Endothelial cell of umbilical vein (primary cell): ENCODE measurements around the gene ANGPTL1. TPM values are rescaled to one million over a fixed set of nuclear protein-coding genes. Genes with fewer than 3 reads are reported as not detected.

Source experiments
- BruUV-seq: library from RNA; stranded (reverse); fragments of 400-500 nt; replicated peaks from 2 replicates; lab custom pipeline; 2021; lab: Mats Ljungman, UMichigan
- CTCF ChIA-PET: fragments of 300-600, 350-600 bp; sonication (Branson Sonifier 250); formaldehyde crosslinking; loops from one replicate; lab custom pipeline; 2021; ENCODE audit warnings: antibody characterized with exemption, inconsistent platforms; lab: Charles Lee
- POLR2A ChIA-PET: fragments of 300-600, 350-600 bp; sonication (Branson Sonifier 250); formaldehyde crosslinking; loops from one replicate; lab custom pipeline; 2021; ENCODE audit warnings: antibody characterized with exemption, inconsistent platforms; lab: Charles Lee
- DNase-seq: peaks from one replicate; pipeline ENCODE4 v3.0.0-alpha.2; 2011; ENCODE audit warnings: low read depth, low spot score
- FAIRE-seq: peaks from 2 replicates; lab custom pipeline; 2011; peaks lifted over from hg19 to GRCh38; lab: Jason Lieb, UNC
- H2AFZ ChIP-seq: 2 replicates; pipeline ENCODE4 v1.6.0; 2012; ENCODE audit warnings: low read depth, low read length, control low read depth, inconsistent platforms
- H3K27ac ChIP-seq: 2 replicates; pipeline ENCODE4 v1.5.1; 2011; ENCODE audit warnings: low read depth, mild to moderate bottlenecking, control low read depth, low read length, moderate library complexity; ENCODE audit not compliant: insufficient read depth
- H3K27me3 ChIP-seq, 2 experiments: 2 replicates each; pipeline versions ENCODE4 v1.6.0 to v1.6.1; 2011; ENCODE audit warnings: low read length in 2 of 2, mixed read lengths in 1 of 2; ENCODE audit not compliant: control insufficient read depth in 2 of 2, insufficient read depth in 2 of 2
- H3K36me3 ChIP-seq, 2 experiments: 2 replicates in 1 of 2; 3 replicates in 1 of 2; pipeline ENCODE4 v1.5.1; 2011; ENCODE audit warnings: low read length in 2 of 2, mild to moderate bottlenecking in 1 of 2, moderate library complexity in 1 of 2; ENCODE audit not compliant: control insufficient read depth in 2 of 2, insufficient read depth in 2 of 2; ENCODE audit errors: extremely low read depth in 1 of 2
- H3K4me1 ChIP-seq: 3 replicates; pipeline ENCODE4 v1.5.1; 2011; ENCODE audit warnings: mild to moderate bottlenecking, low read length; ENCODE audit not compliant: control insufficient read depth, insufficient read depth; ENCODE audit errors: extremely low read depth
- H3K4me2 ChIP-seq: 2 replicates; pipeline ENCODE4 v1.6.1; 2011; ENCODE audit warnings: low read length, control low read depth, mixed read lengths; ENCODE audit not compliant: insufficient read depth
- H3K4me3 ChIP-seq, 3 experiments: fragments of 200-600 bp in 1 of 3; sonication (generic), shearing (Covaris generic) in 1 of 3; replicated peaks in 1 of 3; 2 replicates each; pipeline ENCODE4 v1.5.1; 2011 to 2016; ENCODE audit warnings: control low read depth in 3 of 3, low read length in 3 of 3, mild to moderate bottlenecking in 2 of 3, inconsistent platforms in 1 of 3, low read depth in 1 of 3, moderate library complexity in 1 of 3; ENCODE audit not compliant: insufficient read depth in 1 of 3
- H3K79me2 ChIP-seq: 2 replicates; pipeline ENCODE4 v1.6.0; 2012; ENCODE audit warnings: low read length, inconsistent platforms; ENCODE audit not compliant: control insufficient read depth, insufficient read depth
- H3K9ac ChIP-seq: replicated peaks from 2 replicates; pipeline ENCODE3; 2011; ENCODE audit warnings: low read length, control low read depth; ENCODE audit not compliant: insufficient read depth; ENCODE audit errors: extremely low read depth
- H3K9me1 ChIP-seq: replicated peaks from 3 replicates; pipeline ENCODE4 v1.6.0; 2011; ENCODE audit warnings: mild to moderate bottlenecking, low read length; ENCODE audit not compliant: control insufficient read depth, insufficient read depth; ENCODE audit errors: extremely low read depth
- H3K9me3 ChIP-seq: replicated peaks from 2 replicates; pipeline ENCODE4 v1.5.1; 2012; ENCODE audit warnings: low read length, inconsistent platforms; ENCODE audit not compliant: control insufficient read depth, insufficient read depth
- H4K20me1 ChIP-seq: replicated peaks from 2 replicates; pipeline ENCODE3; 2011; ENCODE audit warnings: mild to moderate bottlenecking, low read length; ENCODE audit not compliant: control insufficient read depth, insufficient read depth; ENCODE audit errors: extremely low read depth
- GATA2 ChIP-seq: IDR thresholded peaks from 2 replicates; pipeline ENCODE4 v1.7.0; 2011; ENCODE audit warnings: low read depth, mild to moderate bottlenecking, moderate library complexity, mixed read lengths, low read length; ENCODE audit not compliant: insufficient read length, insufficient read depth
- JUN ChIP-seq: IDR thresholded peaks from 2 replicates; pipeline ENCODE4 v1.6.1; 2011; ENCODE audit warnings: borderline replicate concordance, low read depth; ENCODE audit not compliant: insufficient read length, insufficient read depth
- POLR2A ChIP-seq: IDR thresholded peaks from 2 replicates; pipeline ENCODE4 v1.6.1; 2012; ENCODE audit warnings: low read depth, mild to moderate bottlenecking, control low read depth, low read length
- dilution Hi-C: fragments of 300-500 bp; cut with MboI; formaldehyde crosslinking; loops from one replicate; pipeline ENCODE4 v1.15.0; 2019; ENCODE audit warnings: low sequenced_read_pairs; ENCODE audit not compliant: extremely low pct_ligation_motif_present
- intact Hi-C: fragments of 100-400 bp; cut with micrococcal nuclease; formaldehyde crosslinking; loops from one replicate; pipeline ENCODE4 v1.10.0; 2022
- polyA plus RNA-seq, 4 experiments: library from polyadenylated mRNA; depleted of rRNA in 3 of 4; stranded (reverse) in 3 of 4; unstranded in 1 of 4; fragments of >200 nt; gene quantifications; 2 replicates each; pipeline versions ENCODE4 v1.2.1 to v1.2.3, GENCODE V29; 2011 to 2012; ENCODE audit warnings: missing spikeins in 1 of 4
- total RNA-seq: library from RNA; stranded (reverse); gene quantifications from 2 replicates; pipeline ENCODE4 v1.2.3, GENCODE V29; 2021

ANGPTL1 gene
- total and polyA plus RNA-seq, 2 donors (not counting 3 experiments of a cell fraction or from before 2014, with no cell fraction given) = 0.15 TPM; not detected in 1

DNA sequence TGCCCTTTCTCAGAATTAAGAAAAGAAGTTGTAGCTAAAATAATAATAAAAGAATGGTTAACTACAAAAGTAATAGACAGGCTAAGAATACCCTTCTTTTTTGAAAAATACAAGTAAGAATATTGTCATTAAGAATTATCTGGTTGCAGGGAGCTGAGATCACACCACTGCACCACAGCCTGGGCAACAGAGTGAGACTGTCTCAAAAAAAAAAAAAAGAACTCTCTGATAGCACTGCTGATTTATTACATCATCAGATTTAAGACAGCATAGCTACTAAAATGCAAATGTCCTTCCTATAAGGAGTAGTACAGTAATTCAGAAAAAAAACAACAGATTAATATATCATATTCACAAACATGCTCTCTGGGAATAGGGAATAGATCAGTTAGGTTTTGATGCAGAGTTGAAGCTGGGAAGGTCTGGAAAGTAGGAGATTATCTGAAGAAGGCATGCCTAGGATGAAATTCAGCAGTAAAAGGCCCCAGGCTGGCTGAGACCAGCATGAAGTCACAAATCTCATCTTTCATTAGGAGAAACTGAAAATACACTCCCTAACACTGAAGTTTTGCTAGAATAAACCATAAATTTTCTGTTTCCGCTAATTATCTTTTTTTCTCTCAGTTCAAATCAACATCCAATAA, 30.7 kb upstream of the ANGPTL1 start:
- Histone ChIP-seq H3K4me2 (no peak overlapping the region), H3K27me3 (no peaks in the 10 kb centered on the region), H2AFZ (no peak overlapping the region), H3K79me2 (no peaks in the 10 kb centered on the region), H3K36me3 (no peaks in the 10 kb centered on the region), H3K4me1 (no peaks in the 10 kb centered on the region), H4K20me1 (no peaks in the 10 kb centered on the region), H3K27ac (no peak overlapping the region), H3K9me3 (no peaks in the 10 kb centered on the region), H3K4me3 (no peak overlapping the region), H3K9me1 (peaks cover 2% of the 10 kb centered on the region), H3K9ac (no peak overlapping the region)
- ChIA-PET CTCF (interaction anchor here (1.3 kb wide), 1 partner anchor 23 kb away, joined by 3 read pairs; no protein-coding TSS in a partner anchor), POLR2A (interaction anchor here (0.6 kb wide), 1 partner anchor 19 kb away, joined by 3 read pairs; no protein-coding TSS in a partner anchor)
- dilution Hi-C loops (no loop called here), intact Hi-C loops (no loop called here)
- TF ChIP-seq POLR2A = no peak
- DNase-seq (no peak), FAIRE-seq (no peak)
- no TSS peak for BruUV-seq

DNA sequence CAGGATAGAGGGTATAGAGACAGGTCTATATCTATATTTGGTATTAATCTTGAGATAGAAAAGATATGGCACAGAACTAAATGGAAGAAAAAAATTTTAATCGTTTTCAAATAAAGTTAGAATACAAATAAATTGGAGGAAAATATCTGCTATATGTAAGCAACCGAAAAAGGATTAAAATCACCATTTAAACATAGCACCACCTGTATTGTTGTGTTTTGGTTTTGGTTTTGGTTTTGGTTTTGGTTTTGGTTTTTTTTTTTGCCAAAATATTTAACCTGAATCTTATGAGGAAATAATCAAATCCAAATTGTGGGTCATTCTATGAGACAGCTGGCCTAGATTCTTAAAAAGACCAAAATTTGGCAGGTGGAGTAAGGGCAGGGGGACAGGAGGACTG, 28.5 kb upstream of the ANGPTL1 start:
- FAIRE-seq (no peak), DNase-seq (no peak)
- H3K4me2 ChIP-seq = no peak overlapping the region
- no peak overlapping the region for H3K4me3 ChIP-seq
- POLR2A ChIA-PET = no interaction called here
- no peaks in the 10 kb centered on the region for H3K4me1 ChIP-seq
- no peak overlapping the region for H3K27ac ChIP-seq
- peaks cover 0 to under 1% of the 10 kb centered on the region in 2 experiments for H3K36me3 ChIP-seq
- no peak overlapping the region for H3K9ac ChIP-seq
- dilution Hi-C loops = no loop called here
- intact Hi-C loops = no loop called here
- no peaks in the 10 kb centered on the region for H3K9me3 ChIP-seq
- TF ChIP-seq JUN (no peak), GATA2 (no peak)
- H3K27me3 ChIP-seq = no peaks in the 10 kb centered on the region
- no TSS peak for BruUV-seq
- no peaks in the 10 kb centered on the region for H4K20me1 ChIP-seq
- peaks cover 2% of the 10 kb centered on the region for H3K9me1 ChIP-seq
- H3K79me2 ChIP-seq = no peaks in the 10 kb centered on the region
- CTCF ChIA-PET = no interaction called here
- H2AFZ ChIP-seq = no peak overlapping the region
